K562 (cell line): Measurements from ENCODE around the gene TMF1. TPM values are rescaled to one million over a fixed set of nuclear protein-coding genes. Genes with fewer than 3 reads are reported as not detected.

ENCODE experiments used
- ATAC-seq: fragments of 200-7000 bp; cut with Tn5 transposase; 3 replicates; pipeline ENCODE4 v1.9.1; 2020; ENCODE audit warnings: moderate library complexity
- BruUV-seq: library from RNA; stranded (reverse); fragments of 400-500 nt; replicated peaks from 2 replicates; lab custom pipeline; 2021; lab: Mats Ljungman, UMichigan
- CTCF ChIA-PET: fragments of 300-600 bp; formaldehyde crosslinking; extraction: SDS; loops from one replicate; lab custom pipeline; 2021; ENCODE audit warnings: low intra/inter-chr PET ratio; lab: Yijun Ruan, JAX
- POLR2A ChIA-PET: fragments of 300-600, 350-650 bp; sonication (Branson Sonifier 250); formaldehyde crosslinking; extraction: SDS; loops from one replicate; lab custom pipeline; 2021; ENCODE audit warnings: antibody characterized with exemption, inconsistent platforms; lab: Yijun Ruan, JAX
- DNase-seq, 4 experiments: peaks; one replicate each; pipeline versions ENCODE4 v3.0.0 to v3.0.0-alpha.2; 2011 to 2018; ENCODE audit warnings: low spot score in 3 of 4, mixed read lengths in 3 of 4; ENCODE audit errors: extremely low read depth in 1 of 4
- FAIRE-seq: peaks from 2 replicates; lab custom pipeline; 2011; peaks lifted over from hg19 to GRCh38; lab: Jason Lieb, UNC
- H2AFZ ChIP-seq: 2 replicates; pipeline ENCODE4 v1.6.0; 2011; ENCODE audit warnings: low read depth, low read length, control low read depth, inconsistent platforms
- H3K27ac ChIP-seq: fragments of 200-600 bp; 3 replicates; pipeline ENCODE4 v1.8.0; 2011; ENCODE audit warnings: low read depth, mild to moderate bottlenecking, control low read depth, inconsistent platforms, low read length, moderate library complexity, mixed read lengths; ENCODE audit errors: extremely low read depth
- H3K27me3 ChIP-seq, 2 experiments: fragments of 300-600 bp in 1 of 2; 2 replicates in 1 of 2; 3 replicates in 1 of 2; pipeline versions ENCODE4 v1.6.0 to v1.8.0; 2011; ENCODE audit warnings: inconsistent platforms in 2 of 2, low read length in 2 of 2, mild to moderate bottlenecking in 1 of 2, mixed read lengths in 1 of 2, moderate library complexity in 1 of 2; ENCODE audit not compliant: control insufficient read depth in 2 of 2, insufficient read depth in 2 of 2
- H3K36me3 ChIP-seq: fragments of 300-600 bp; 3 replicates; pipeline ENCODE4 v1.8.0; 2011; ENCODE audit warnings: mild to moderate bottlenecking, low read length, inconsistent platforms; ENCODE audit not compliant: control insufficient read depth, insufficient read depth
- H3K4me1 ChIP-seq, 2 experiments: fragments of 200-600 bp in 1 of 2; replicated peaks in 1 of 2; 2 replicates in 1 of 2; 3 replicates in 1 of 2; pipeline versions ENCODE4 v1.5.1 to v1.8.0; 2011; ENCODE audit warnings: inconsistent platforms in 2 of 2, low read length in 2 of 2, mild to moderate bottlenecking in 1 of 2, mixed read lengths in 1 of 2, moderate library complexity in 1 of 2; ENCODE audit not compliant: control insufficient read depth in 2 of 2, insufficient read depth in 2 of 2
- H3K4me2 ChIP-seq: 2 replicates; pipeline ENCODE4 v1.6.1; 2011; ENCODE audit warnings: low read length, control low read depth, inconsistent platforms, mixed read lengths; ENCODE audit not compliant: insufficient read depth
- H3K4me3 ChIP-seq: fragments of 200-600 bp; sonication (generic), shearing (Covaris generic); 2 replicates; pipeline ENCODE4 v1.5.1; 2016; ENCODE audit warnings: control low read depth, inconsistent platforms
- H3K79me2 ChIP-seq: fragments of 200-600 bp; 3 replicates; pipeline ENCODE4 v1.8.0; 2011; ENCODE audit warnings: low read length, inconsistent platforms; ENCODE audit not compliant: control insufficient read depth, insufficient read depth
- H3K9ac ChIP-seq, 2 experiments: 2 replicates each; pipeline versions ENCODE4 v1.6.0 to v1.6.1; 2011; ENCODE audit warnings: low read depth in 2 of 2, low read length in 2 of 2, control low read depth in 1 of 2, inconsistent platforms in 1 of 2, mild to moderate bottlenecking in 1 of 2, mixed read lengths in 1 of 2; ENCODE audit not compliant: insufficient read depth in 1 of 2
- H3K9me1 ChIP-seq: one replicate; pipeline ENCODE4 v1.6.0; 2011; ENCODE audit warnings: inconsistent platforms, mild to moderate bottlenecking, low read length, moderate library complexity; ENCODE audit not compliant: control insufficient read depth, insufficient read depth
- H3K9me3 ChIP-seq: replicated peaks from 2 replicates; pipeline ENCODE4 v1.5.1; 2011; ENCODE audit warnings: low read depth, low read length, inconsistent platforms; ENCODE audit not compliant: control insufficient read depth, insufficient read depth
- H4K20me1 ChIP-seq: replicated peaks from 2 replicates; pipeline ENCODE4 v1.6.1; 2011; ENCODE audit warnings: low read length, inconsistent platforms, mixed read lengths; ENCODE audit not compliant: control insufficient read depth, insufficient read depth
- FOSL1 ChIP-seq: fragments of 200-800 bp; sonication (Bioruptor generic); conservative IDR thresholded peaks from 2 replicates; pipeline ENCODE4 v1.6.1; 2016; ENCODE audit warnings: missing genetic modification characterization, missing compliant biosample characterization
- PCBP2 ChIP-seq: fragments of 200-400 bp; formaldehyde crosslinking; IDR thresholded peaks from 2 replicates; pipeline ENCODE4 v1.6.1; 2018; ENCODE audit warnings: low read length, low read depth, mild to moderate bottlenecking, moderate library complexity; ENCODE audit not compliant: poor library complexity, severe bottlenecking
- WGBS: fragments of 100-300 bp; shearing (Covaris generic); methylation state at CpG from one replicate; pipeline ENCODE4 v1.1.6; 2016; ENCODE audit warnings: low coverage, mixed read lengths; ENCODE audit not compliant: insufficient coverage; ENCODE audit errors: missing lambda C conversion rate; 5-methylcytosine and 5-hydroxymethylcytosine counted together
- in situ Hi-C: fragments of 300-500 bp; cut with MboI; formaldehyde crosslinking; loops from 4 replicates; pipeline ENCODE4 v1.15.0; 2018; ENCODE audit warnings: inconsistent platforms, mixed read lengths
- intact Hi-C: fragments of 100-400 bp; cut with micrococcal nuclease; formaldehyde crosslinking; loops from 2 replicates; pipeline ENCODE4 v1.14.2; 2022
- polyA plus RNA-seq, 8 experiments: library from polyadenylated mRNA; depleted of rRNA in 4 of 8; stranded (reverse) in 5 of 8; unstranded in 3 of 8; fragments of >200 nt; fragmentation: Nextera tagmentation in 2 of 8; fragmentation: Illumina TruSeq in 1 of 8; extraction: Ambion mirVana in 2 of 8; extraction: Trizol in 1 of 8; gene quantifications; 2 replicates each; pipeline versions ENCODE4 v1.2.1 to v1.2.3, GENCODE V29; 2011 to 2014; ENCODE audit warnings: inconsistent platforms in 1 of 8, missing spikeins in 1 of 8
- total RNA-seq, 7 experiments: library from RNA; depleted of rRNA in 6 of 7; stranded (reverse); fragments of >200 nt in 6 of 7; fragmentation: Illumina TruSeq in 2 of 7; extraction: Trizol in 2 of 7; gene quantifications; 2 replicates each; pipeline versions ENCODE4 v1.2.1 to v1.2.3, GENCODE V29; 2011 to 2021; ENCODE audit warnings: low replicate concordance in 1 of 7
- TF ChIP-seq, protein P1 (sequence below): sonication (generic); IDR thresholded peaks from 2 replicates; pipeline ENCODE4 v1.6.1; 2016
- TF ChIP-seq, protein P2 (sequence below), 2 experiments: fragments of 450-650 bp; IDR thresholded peaks; 2 replicates each; pipeline ENCODE4 v1.6.1; 2016

TMF1 gene
- total and polyA plus RNA-seq, 9 of the 15 experiments (the other 6 are each of a cell fraction or from before 2014, with no cell fraction given), result 3.1 to 13.9 (median 10.3) TPM

DNA sequence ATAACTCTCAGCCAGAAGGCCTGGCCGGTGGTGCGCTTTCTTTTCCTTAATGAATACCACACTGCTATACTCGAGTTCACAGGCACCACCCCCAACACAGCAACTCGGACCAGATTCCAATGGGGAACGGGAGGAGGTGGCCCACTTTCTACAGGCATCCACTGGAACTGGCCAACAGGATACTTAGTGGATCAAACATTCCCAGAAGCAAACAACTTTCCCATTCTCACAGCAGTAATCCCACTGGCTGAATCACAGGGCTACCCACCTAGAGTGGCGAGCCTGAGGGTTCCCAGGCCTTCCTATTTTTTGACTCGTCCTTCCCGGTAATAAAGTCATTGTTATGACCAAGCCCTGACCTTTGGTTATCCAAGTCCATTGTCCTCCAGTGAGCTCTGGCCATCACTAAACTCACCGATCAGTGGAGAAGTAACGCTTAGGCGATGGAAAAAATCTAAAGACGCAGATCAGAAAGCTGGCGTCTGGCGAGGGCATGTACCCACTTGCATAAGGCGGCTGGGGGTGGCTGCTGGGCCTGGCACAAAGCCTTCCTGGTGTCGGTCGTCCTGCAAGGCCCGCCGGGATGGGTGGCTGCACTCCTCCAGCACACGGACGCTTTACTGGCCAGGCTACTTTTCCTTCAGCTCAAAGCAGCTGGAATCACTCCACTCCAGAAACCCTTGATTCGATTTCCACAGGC lies 39.9 kb downstream of the TMF1 start:
- POLR2A ChIA-PET, result interaction anchor here (0.7 kb wide), 2 partner anchors 9 to 17 kb away, joined by 3 read pairs; no protein-coding TSS in a partner anchor
- peak overlapping the region; percentile 83 for H3K4me2 ChIP-seq
- peaks cover 18% of the 10 kb centered on the region for H3K79me2 ChIP-seq
- FAIRE-seq (no peak), ATAC-seq (no peak), DNase-seq (no peak)
- H3K4me3 ChIP-seq, result peak overlapping the region; percentile 79
- peak overlapping the region; percentile 94 for H2AFZ ChIP-seq
- TF ChIP-seq FOSL1 (tag) (no peak), PCBP2 (no peak)
- TF ChIP-seq, protein P1, sequence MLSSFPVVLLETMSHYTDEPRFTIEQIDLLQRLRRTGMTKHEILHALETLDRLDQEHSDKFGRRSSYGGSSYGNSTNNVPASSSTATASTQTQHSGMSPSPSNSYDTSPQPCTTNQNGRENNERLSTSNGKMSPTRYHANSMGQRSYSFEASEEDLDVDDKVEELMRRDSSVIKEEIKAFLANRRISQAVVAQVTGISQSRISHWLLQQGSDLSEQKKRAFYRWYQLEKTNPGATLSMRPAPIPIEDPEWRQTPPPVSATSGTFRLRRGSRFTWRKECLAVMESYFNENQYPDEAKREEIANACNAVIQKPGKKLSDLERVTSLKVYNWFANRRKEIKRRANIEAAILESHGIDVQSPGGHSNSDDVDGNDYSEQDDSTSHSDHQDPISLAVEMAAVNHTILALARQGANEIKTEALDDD, result no peak
- TF ChIP-seq, protein P2, sequence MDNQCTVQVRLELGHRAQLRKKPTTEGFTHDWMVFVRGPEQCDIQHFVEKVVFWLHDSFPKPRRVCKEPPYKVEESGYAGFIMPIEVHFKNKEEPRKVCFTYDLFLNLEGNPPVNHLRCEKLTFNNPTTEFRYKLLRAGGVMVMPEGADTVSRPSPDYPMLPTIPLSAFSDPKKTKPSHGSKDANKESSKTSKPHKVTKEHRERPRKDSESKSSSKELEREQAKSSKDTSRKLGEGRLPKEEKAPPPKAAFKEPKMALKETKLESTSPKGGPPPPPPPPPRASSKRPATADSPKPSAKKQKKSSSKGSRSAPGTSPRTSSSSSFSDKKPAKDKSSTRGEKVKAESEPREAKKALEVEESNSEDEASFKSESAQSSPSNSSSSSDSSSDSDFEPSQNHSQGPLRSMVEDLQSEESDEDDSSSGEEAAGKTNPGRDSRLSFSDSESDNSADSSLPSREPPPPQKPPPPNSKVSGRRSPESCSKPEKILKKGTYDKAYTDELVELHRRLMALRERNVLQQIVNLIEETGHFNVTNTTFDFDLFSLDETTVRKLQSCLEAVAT (IDR thresholded peaks at IDR 0.05), result peak in 1 of 2 experiments; percentile 66; a peak in 2 of 4 replicates
- no peak overlapping the region for H3K27ac ChIP-seq
- H3K9me3 ChIP-seq, result no peaks in the 10 kb centered on the region
- BruUV-seq, result no TSS peak
- in situ Hi-C loops, result no loop called here
- peaks cover 34% of the 10 kb centered on the region; the same call in 2 of the 3 replicates for H3K36me3 ChIP-seq
- no peaks in the 10 kb centered on the region for H4K20me1 ChIP-seq
- intact Hi-C loops, result loop anchor here (2.0 kb wide), 1 partner anchor 73 kb away; the partner anchor contains the start of gene ARL6IP5
- peak overlapping the region; percentile 86 to 94; a peak in 3 of 4 replicates for H3K9ac ChIP-seq
- CTCF ChIA-PET, result no interaction called here
- WGBS, result 72% methylated on average over 20 of the region's 22 CpGs
- H3K9me1 ChIP-seq, result no peaks in the 10 kb centered on the region
- H3K27me3 ChIP-seq, result no peaks in the 10 kb centered on the region
- H3K4me1 ChIP-seq, result peaks cover 11 to 17% of the 10 kb centered on the region in 2 experiments
